ENCODE results near the gene VWA3B. TPM values are rescaled to one million over a fixed set of nuclear protein-coding genes. Genes with fewer than 3 reads are reported as not detected.

VWA3B gene
- polyA plus RNA-seq, 4 donors = 0.16 to 1.4 (median 0.51) TPM; not detected in 1

DNA sequence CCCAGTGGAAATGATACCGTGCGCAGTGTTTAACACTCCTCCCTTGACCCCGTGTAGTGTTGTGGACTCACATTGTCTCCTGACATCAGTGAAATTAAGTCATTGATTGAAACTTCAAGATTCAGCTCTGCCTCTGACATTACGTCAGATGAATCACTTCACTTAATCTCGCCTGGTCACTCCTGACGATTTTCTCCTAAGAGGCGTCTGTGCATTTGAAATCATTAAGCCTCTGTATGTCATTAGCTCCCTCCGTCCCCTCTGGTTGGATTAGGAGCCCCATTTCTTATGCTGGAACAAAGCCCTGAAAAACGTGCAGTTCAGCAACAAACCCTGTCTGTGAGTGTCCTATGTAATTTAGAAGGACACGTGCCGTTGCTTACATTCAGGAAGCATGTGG is 222.6 kb downstream of the VWA3B start:
- Histone ChIP-seq H3K9me3 (ENCODE audit: control insufficient read depth in 2 of 2, insufficient read depth in 1 of 2, low read depth in 1 of 2, low read length in 1 of 2) (no peaks in the 10 kb centered on the region), H3K27me3 (ENCODE audit: control insufficient read depth in 3 of 3, insufficient read depth in 3 of 3, low read length in 3 of 3) (peaks cover 0 to 8% (median 6%) of the 10 kb centered on the region in 3 donors), H3K4me1 (ENCODE audit: control insufficient read depth in 3 of 3, insufficient read depth in 2 of 3, low read depth in 1 of 3, low read length in 2 of 3) (no peaks in the 10 kb centered on the region), H3K27ac (ENCODE audit: low read depth in 1 of 3, low read length in 2 of 3) (no peak overlapping the region), H3K4me3 (ENCODE audit: low read depth in 1 of 3, low read length in 3 of 3) (no peak overlapping the region), H3K36me3 (ENCODE audit: control insufficient read depth in 3 of 3, insufficient read depth in 2 of 3, low read depth in 1 of 3, low read length in 3 of 3) (no peaks in the 10 kb centered on the region)
- no peak for DNase-seq
- FAIRE-seq = no peak
- WGBS, 3 donors = 81 to 86% (median 86%) methylated on average over 11 of the region's 11 CpGs

- no peak for DNase-seq
- Histone ChIP-seq H3K4me1 (ENCODE audit: control insufficient read depth in 3 of 3, insufficient read depth in 2 of 3, low read depth in 1 of 3, low read length in 2 of 3) (no peaks in the 10 kb centered on the region), H3K9me3 (ENCODE audit: control insufficient read depth in 2 of 2, insufficient read depth in 1 of 2, low read depth in 1 of 2, low read length in 1 of 2) (no peaks in the 10 kb centered on the region), H3K36me3 (ENCODE audit: control insufficient read depth in 3 of 3, insufficient read depth in 2 of 3, low read depth in 1 of 3, low read length in 3 of 3) (no peaks in the 10 kb centered on the region), H3K27me3 (ENCODE audit: control insufficient read depth in 3 of 3, insufficient read depth in 3 of 3, low read length in 3 of 3) (peaks cover 0 to 8% (median 6%) of the 10 kb centered on the region in 3 donors), H3K4me3 (ENCODE audit: low read depth in 1 of 3, low read length in 3 of 3) (no peak overlapping the region), H3K27ac (ENCODE audit: low read depth in 1 of 3, low read length in 2 of 3) (no peak overlapping the region)
- 55 to 68% (median 65%) methylated on average over 4 of the region's 4 CpGs for WGBS, 3 donors
- no peak for FAIRE-seq
Measured at GRCh38 chr2:98310010-98310409, 223.0 kb downstream of the VWA3B start.

GRCh38 chr2:98311090-98311489 is 224.1 kb downstream of the VWA3B start:
- no peak for FAIRE-seq
- H3K9me3 ChIP-seq (ENCODE audit: control insufficient read depth in 2 of 2, insufficient read depth in 1 of 2, low read depth in 1 of 2, low read length in 1 of 2) = no peaks in the 10 kb centered on the region
- no peak for DNase-seq
- H3K4me3 ChIP-seq (ENCODE audit: low read depth in 1 of 3, low read length in 3 of 3) = no peak overlapping the region
- no peak overlapping the region for H3K27ac ChIP-seq (ENCODE audit: low read depth in 1 of 3, low read length in 2 of 3)
- WGBS, 3 donors = 57 to 73% (median 70%) methylated on average over 3 of the region's 3 CpGs
- H3K36me3 ChIP-seq (ENCODE audit: control insufficient read depth in 3 of 3, insufficient read depth in 2 of 3, low read depth in 1 of 3, low read length in 3 of 3) = no peaks in the 10 kb centered on the region
- H3K4me1 ChIP-seq (ENCODE audit: control insufficient read depth in 3 of 3, insufficient read depth in 2 of 3, low read depth in 1 of 3, low read length in 2 of 3) = no peaks in the 10 kb centered on the region
- peaks cover 0 to 6% (median 3%) of the 10 kb centered on the region in 3 donors for H3K27me3 ChIP-seq (ENCODE audit: control insufficient read depth in 3 of 3, insufficient read depth in 3 of 3, low read length in 3 of 3)

DNA sequence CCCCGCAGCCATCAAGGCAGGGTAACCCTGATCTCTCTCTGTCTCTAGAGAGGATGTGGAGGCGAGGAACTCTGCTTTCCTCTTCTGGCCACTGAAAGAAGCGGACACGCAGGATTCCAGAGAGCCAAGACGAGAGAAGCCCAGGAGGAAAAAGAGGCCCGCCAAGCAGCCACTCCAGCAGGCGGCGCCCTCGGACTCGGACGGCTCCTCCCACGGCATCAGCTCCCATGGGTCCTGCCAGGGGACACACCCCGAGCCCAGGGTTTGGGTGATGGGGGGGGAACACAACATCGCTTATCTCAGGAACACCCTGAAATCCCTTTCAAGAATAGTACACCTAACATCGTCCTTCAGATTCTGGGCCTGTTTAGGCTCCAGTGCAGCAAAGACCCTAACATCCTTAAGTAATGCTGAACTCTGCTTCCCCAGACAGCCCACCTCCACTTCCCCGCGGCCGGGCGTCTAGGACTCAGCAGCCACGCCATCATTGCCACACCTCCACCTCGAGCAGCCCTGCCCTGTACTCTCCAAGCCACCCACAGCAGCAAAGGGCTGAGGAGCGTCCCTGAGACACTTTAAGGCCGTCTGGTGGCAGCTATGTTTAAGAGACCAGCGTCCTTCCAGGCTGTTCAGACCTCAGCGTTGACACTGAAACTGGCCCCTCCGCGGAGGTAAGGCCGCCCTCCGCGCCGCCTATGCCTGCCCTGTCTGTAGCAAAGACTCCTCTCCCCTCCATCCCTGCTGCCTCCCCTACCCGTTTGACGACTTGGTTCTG is 225.0 kb downstream of the VWA3B start:
- no peak overlapping the region for H3K27ac ChIP-seq (ENCODE audit: low read depth in 1 of 3, low read length in 2 of 3)
- FAIRE-seq = no peak
- no peaks in the 10 kb centered on the region for H3K4me1 ChIP-seq (ENCODE audit: control insufficient read depth in 3 of 3, insufficient read depth in 2 of 3, low read depth in 1 of 3, low read length in 2 of 3)
- H3K9me3 ChIP-seq (ENCODE audit: control insufficient read depth in 2 of 2, insufficient read depth in 1 of 2, low read depth in 1 of 2, low read length in 1 of 2) = no peaks in the 10 kb centered on the region
- peaks cover 0 to 6% (median 3%) of the 10 kb centered on the region in 3 donors for H3K27me3 ChIP-seq (ENCODE audit: control insufficient read depth in 3 of 3, insufficient read depth in 3 of 3, low read length in 3 of 3)
- H3K36me3 ChIP-seq (ENCODE audit: control insufficient read depth in 3 of 3, insufficient read depth in 2 of 3, low read depth in 1 of 3, low read length in 3 of 3) = no peaks in the 10 kb centered on the region
- DNase-seq = no peak
- WGBS, 3 donors = 72 to 76% (median 73%) methylated on average over 32 to 33 of the region's 33 CpGs
- no peak overlapping the region for H3K4me3 ChIP-seq (ENCODE audit: low read depth in 1 of 3, low read length in 3 of 3)

- H3K27ac ChIP-seq (ENCODE audit: low read depth in 1 of 3, low read length in 2 of 3) = no peak overlapping the region
- H3K4me3 ChIP-seq (ENCODE audit: low read depth in 1 of 3, low read length in 3 of 3) = no peak overlapping the region
- 80 to 82% (median 80%) methylated on average over 8 of the region's 8 CpGs for WGBS, 3 donors
- no peaks in the 10 kb centered on the region for H3K36me3 ChIP-seq (ENCODE audit: control insufficient read depth in 3 of 3, insufficient read depth in 2 of 3, low read depth in 1 of 3, low read length in 3 of 3)
- DNase-seq (no peak), FAIRE-seq (no peak)
- H3K27me3 ChIP-seq (ENCODE audit: control insufficient read depth in 3 of 3, insufficient read depth in 3 of 3, low read length in 3 of 3) = peaks cover 0 to 2% (median 1%) of the 10 kb centered on the region in 3 donors
- no peaks in the 10 kb centered on the region for H3K4me1 ChIP-seq (ENCODE audit: control insufficient read depth in 3 of 3, insufficient read depth in 2 of 3, low read depth in 1 of 3, low read length in 2 of 3)
- no peaks in the 10 kb centered on the region for H3K9me3 ChIP-seq (ENCODE audit: control insufficient read depth in 2 of 2, insufficient read depth in 1 of 2, low read depth in 1 of 2, low read length in 1 of 2)
Measured at GRCh38 chr2:98313492-98314250, 226.7 kb downstream of the VWA3B start.

DNA sequence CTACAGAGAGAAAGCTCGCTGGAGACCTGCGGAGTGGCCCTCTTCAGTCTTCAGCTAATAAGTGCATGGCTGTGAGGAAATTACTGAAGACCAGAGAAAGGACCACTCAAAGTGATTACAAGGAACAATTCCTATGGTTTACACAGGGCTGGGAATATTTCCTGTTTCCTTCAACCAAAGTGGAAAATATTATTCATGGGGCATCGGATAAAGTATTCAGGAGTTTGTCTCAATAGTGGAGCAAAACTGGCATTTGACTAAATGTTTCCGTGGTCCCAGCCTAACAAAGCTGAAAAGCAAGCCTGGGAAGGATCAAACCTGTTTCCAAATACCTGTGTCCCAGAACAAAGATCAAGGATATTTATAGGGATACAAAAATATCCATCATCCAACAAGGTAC is 227.3 kb downstream of the VWA3B start:
- WGBS, 3 donors = 72 to 91% (median 81%) methylated on average over 4 of the region's 4 CpGs
- no peaks in the 10 kb centered on the region for H3K36me3 ChIP-seq (ENCODE audit: control insufficient read depth in 3 of 3, insufficient read depth in 2 of 3, low read depth in 1 of 3, low read length in 3 of 3)
- H3K27me3 ChIP-seq (ENCODE audit: control insufficient read depth in 3 of 3, insufficient read depth in 3 of 3, low read length in 3 of 3) = peaks cover 0 to 2% (median 1%) of the 10 kb centered on the region in 3 donors
- no peak overlapping the region for H3K4me3 ChIP-seq (ENCODE audit: low read depth in 1 of 3, low read length in 3 of 3)
- no peak for DNase-seq
- no peak overlapping the region for H3K27ac ChIP-seq (ENCODE audit: low read depth in 1 of 3, low read length in 2 of 3)
- no peaks in the 10 kb centered on the region for H3K4me1 ChIP-seq (ENCODE audit: control insufficient read depth in 3 of 3, insufficient read depth in 2 of 3, low read depth in 1 of 3, low read length in 2 of 3)
- no peak for FAIRE-seq
- H3K9me3 ChIP-seq (ENCODE audit: control insufficient read depth in 2 of 2, insufficient read depth in 1 of 2, low read depth in 1 of 2, low read length in 1 of 2) = no peaks in the 10 kb centered on the region

DNA sequence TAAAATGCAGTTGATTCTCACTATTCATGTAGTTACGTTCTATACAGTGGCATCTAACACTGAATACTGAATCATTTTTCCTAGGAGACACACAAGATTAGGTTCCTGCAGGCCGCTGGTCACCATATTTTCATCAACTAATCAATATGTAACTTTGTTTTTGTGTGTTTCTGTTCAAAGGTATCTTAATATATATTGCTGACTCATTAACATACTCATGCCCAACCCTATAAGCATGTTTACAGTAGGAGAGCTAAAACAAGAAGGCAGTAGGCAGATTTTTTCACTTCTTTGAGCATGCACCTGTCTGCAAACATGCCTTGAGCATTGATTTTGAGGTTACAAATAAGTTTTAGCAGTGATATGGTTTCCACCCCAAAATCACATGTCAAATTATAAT is 229.0 kb downstream of the VWA3B start:
- FAIRE-seq = no peak

DNA sequence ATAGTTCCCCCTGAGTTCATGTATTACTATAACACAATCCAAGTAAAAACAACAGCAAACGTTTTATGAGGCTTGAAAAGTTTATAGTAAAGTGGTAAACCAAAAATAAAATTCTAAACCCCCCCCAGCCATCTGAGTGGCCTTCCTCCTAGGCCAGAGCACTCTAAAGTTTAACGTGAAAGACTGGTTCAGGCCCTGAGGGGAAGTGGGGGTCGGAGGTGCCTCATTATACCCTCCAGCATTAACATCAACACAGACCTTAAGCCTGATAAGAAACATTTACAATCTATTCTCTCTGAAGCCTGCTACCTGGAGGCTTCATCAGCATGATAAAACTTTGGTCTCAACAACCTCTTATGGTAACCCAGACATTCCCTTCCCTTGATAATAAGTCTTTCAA is 230.2 kb downstream of the VWA3B start:
- FAIRE-seq = no peak
- no peak for DNase-seq
- H3K36me3 ChIP-seq (ENCODE audit: control insufficient read depth in 3 of 3, insufficient read depth in 2 of 3, low read depth in 1 of 3, low read length in 3 of 3) = no peaks in the 10 kb centered on the region
- no peak overlapping the region for H3K4me3 ChIP-seq (ENCODE audit: low read depth in 1 of 3, low read length in 3 of 3)
- H3K27ac ChIP-seq (ENCODE audit: low read depth in 1 of 3, low read length in 2 of 3) = no peak overlapping the region
- H3K27me3 ChIP-seq (ENCODE audit: control insufficient read depth in 3 of 3, insufficient read depth in 3 of 3, low read length in 3 of 3) = no peaks in the 10 kb centered on the region
- H3K9me3 ChIP-seq (ENCODE audit: control insufficient read depth in 2 of 2, insufficient read depth in 1 of 2, low read depth in 1 of 2, low read length in 1 of 2) = peaks cover 0 to 22% of the 10 kb centered on the region in 2 donors
- 30 to 34% (median 33%) methylated on average over 3 of the region's 3 CpGs for WGBS, 3 donors
- H3K4me1 ChIP-seq (ENCODE audit: control insufficient read depth in 3 of 3, insufficient read depth in 2 of 3, low read depth in 1 of 3, low read length in 2 of 3) = no peaks in the 10 kb centered on the region

More for the DNA sequence above, 229.0 kb downstream of the VWA3B start:
- no peaks in the 10 kb centered on the region for H3K36me3 ChIP-seq (ENCODE audit: control insufficient read depth in 3 of 3, insufficient read depth in 2 of 3, low read depth in 1 of 3, low read length in 3 of 3)
- 76 to 89% (median 78%) methylated on average over 2 of the region's 2 CpGs for WGBS, 3 donors
- H3K9me3 ChIP-seq (ENCODE audit: control insufficient read depth in 2 of 2, insufficient read depth in 1 of 2, low read depth in 1 of 2, low read length in 1 of 2) = peaks cover 0 to 11% of the 10 kb centered on the region in 2 donors
- H3K4me3 ChIP-seq (ENCODE audit: low read depth in 1 of 3, low read length in 3 of 3) = no peak overlapping the region
- no peak for DNase-seq
- peaks cover 0 to 2% (median 0%) of the 10 kb centered on the region in 3 donors for H3K27me3 ChIP-seq (ENCODE audit: control insufficient read depth in 3 of 3, insufficient read depth in 3 of 3, low read length in 3 of 3)
- no peak overlapping the region for H3K27ac ChIP-seq (ENCODE audit: low read depth in 1 of 3, low read length in 2 of 3)
- H3K4me1 ChIP-seq (ENCODE audit: control insufficient read depth in 3 of 3, insufficient read depth in 2 of 3, low read depth in 1 of 3, low read length in 2 of 3) = no peaks in the 10 kb centered on the region

Measured in small intestine (tissue), 7 donors.